Glutamatergic neuron (in vitro differentiated cells): ENCODE measurements around the gene TPSB2. TPM values are rescaled to one million over a fixed set of nuclear protein-coding genes. Genes with fewer than 3 reads are reported as not detected.
"Not testable (repeated sequence)": the region's sequence is repeated elsewhere in the genome, so short reads cannot be mapped to it uniquely, and the experiment has no call there.

Experiments
- DNase-seq: peaks from one replicate; pipeline ENCODE4 v3.0.0; 2022
- H3K27ac Mint-ChIP-seq: one replicate; pipeline ENCODE4 v1.8.0; 2020; ENCODE audit warnings: mild to moderate bottlenecking, mixed read lengths, inconsistent platforms; ENCODE audit not compliant: unreplicated experiment
- H3K27me3 Mint-ChIP-seq: one replicate; pipeline ENCODE4 v1.8.0; 2020; ENCODE audit warnings: mild to moderate bottlenecking, moderate library complexity, mixed read lengths, inconsistent platforms; ENCODE audit not compliant: unreplicated experiment
- H3K36me3 Mint-ChIP-seq: one replicate; pipeline ENCODE4 v1.8.0; 2020; ENCODE audit warnings: mild to moderate bottlenecking, mixed read lengths, inconsistent platforms; ENCODE audit not compliant: unreplicated experiment
- H3K4me1 Mint-ChIP-seq: one replicate; pipeline ENCODE4 v1.8.0; 2020; ENCODE audit warnings: mild to moderate bottlenecking, low read depth, mixed read lengths, inconsistent platforms; ENCODE audit not compliant: unreplicated experiment
- H3K4me3 Mint-ChIP-seq: one replicate; pipeline ENCODE4 v1.8.0; 2020; ENCODE audit warnings: mild to moderate bottlenecking, mixed read lengths, inconsistent platforms; ENCODE audit not compliant: unreplicated experiment
- H3K9me3 Mint-ChIP-seq: one replicate; pipeline ENCODE4 v1.8.0; 2020; ENCODE audit warnings: mild to moderate bottlenecking, moderate library complexity, mixed read lengths, inconsistent platforms; ENCODE audit not compliant: unreplicated experiment
- total RNA-seq: library from RNA; stranded (reverse); fragmentation: NEBNext Ultra II Directional; extraction: Animal tissue kit (Norgen Biotek cat#: 25700); gene quantifications from one replicate; pipeline ENCODE4 v1.2.1, GENCODE V29; 2021; ENCODE audit not compliant: unreplicated experiment
- TF ChIP-seq, protein P1 (sequence below): fragments of 200-600 bp; sonication (generic); IDR thresholded peaks from one replicate; pipeline ENCODE4 v1.5.0; 2021; ENCODE audit not compliant: partially characterized antibody, unreplicated experiment

The TPSB2 gene
- total RNA-seq, 1 donor from 2014 or later, result not detected

GRCh38 chr16:1271380-1271723 is 41.4 kb upstream of the TPSB2 start:
- DNase-seq, result no peak
- Mint-ChIP-seq H3K27ac (no peak overlapping the region), H3K4me3 (no peak overlapping the region), H3K4me1 (peaks cover 2% of the 10 kb centered on the region), H3K9me3 (peaks cover 12% of the 10 kb centered on the region), H3K27me3 (peaks cover 7% of the 10 kb centered on the region), H3K36me3 (no peaks in the 10 kb centered on the region)
- TF ChIP-seq, protein P1, sequence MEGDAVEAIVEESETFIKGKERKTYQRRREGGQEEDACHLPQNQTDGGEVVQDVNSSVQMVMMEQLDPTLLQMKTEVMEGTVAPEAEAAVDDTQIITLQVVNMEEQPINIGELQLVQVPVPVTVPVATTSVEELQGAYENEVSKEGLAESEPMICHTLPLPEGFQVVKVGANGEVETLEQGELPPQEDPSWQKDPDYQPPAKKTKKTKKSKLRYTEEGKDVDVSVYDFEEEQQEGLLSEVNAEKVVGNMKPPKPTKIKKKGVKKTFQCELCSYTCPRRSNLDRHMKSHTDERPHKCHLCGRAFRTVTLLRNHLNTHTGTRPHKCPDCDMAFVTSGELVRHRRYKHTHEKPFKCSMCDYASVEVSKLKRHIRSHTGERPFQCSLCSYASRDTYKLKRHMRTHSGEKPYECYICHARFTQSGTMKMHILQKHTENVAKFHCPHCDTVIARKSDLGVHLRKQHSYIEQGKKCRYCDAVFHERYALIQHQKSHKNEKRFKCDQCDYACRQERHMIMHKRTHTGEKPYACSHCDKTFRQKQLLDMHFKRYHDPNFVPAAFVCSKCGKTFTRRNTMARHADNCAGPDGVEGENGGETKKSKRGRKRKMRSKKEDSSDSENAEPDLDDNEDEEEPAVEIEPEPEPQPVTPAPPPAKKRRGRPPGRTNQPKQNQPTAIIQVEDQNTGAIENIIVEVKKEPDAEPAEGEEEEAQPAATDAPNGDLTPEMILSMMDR, result no peak

- H3K4me3 Mint-ChIP-seq, H3K9me3 Mint-ChIP-seq, H3K27ac Mint-ChIP-seq, H3K36me3 Mint-ChIP-seq, H3K4me1 Mint-ChIP-seq, H3K27me3 Mint-ChIP-seq, DNase-seq: not testable (repeated sequence)
Observed at GRCh38 chr16:1269418-1269817, 39.4 kb upstream of the TPSB2 start.

- peaks cover 5% of the 10 kb centered on the region for H3K9me3 Mint-ChIP-seq
- H3K27me3 Mint-ChIP-seq, result peaks cover 11% of the 10 kb centered on the region
- no peak for DNase-seq
- H3K4me1 Mint-ChIP-seq, result peaks cover 4% of the 10 kb centered on the region
- no peak overlapping the region for H3K4me3 Mint-ChIP-seq
- no peak overlapping the region for H3K27ac Mint-ChIP-seq
- H3K36me3 Mint-ChIP-seq, result no peaks in the 10 kb centered on the region
- TF ChIP-seq, protein P1, result no peak
Observed at GRCh38 chr16:1265826-1266225, 35.8 kb upstream of the TPSB2 start.

DNA sequence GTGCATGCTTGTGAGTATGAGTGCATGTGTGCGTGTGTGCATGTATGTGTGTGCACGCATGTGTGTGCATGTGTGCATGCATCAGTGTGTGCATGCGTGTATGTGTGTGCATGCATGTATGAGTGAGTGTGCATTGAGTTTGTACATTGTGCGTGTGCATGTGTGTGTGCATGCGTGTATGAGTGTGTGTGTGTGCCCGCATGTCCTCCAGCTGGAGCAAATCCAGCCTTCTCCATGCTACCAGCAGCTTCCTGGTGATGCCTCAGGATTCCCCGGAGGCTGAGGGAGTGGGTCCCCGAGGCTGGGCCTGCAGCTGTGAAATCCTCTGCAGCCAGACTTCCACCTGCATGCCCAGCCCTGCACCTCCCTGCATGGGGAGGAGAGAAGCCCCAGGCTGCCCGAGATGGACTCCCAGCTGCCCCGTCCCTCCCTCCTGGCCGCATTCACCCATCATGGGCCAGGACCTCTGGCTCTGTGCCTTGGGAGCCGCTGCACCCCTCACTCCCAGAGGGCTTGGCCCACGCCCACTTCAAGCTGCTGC is 35.2 kb upstream of the TPSB2 start:
- Mint-ChIP-seq H3K27me3 (peaks cover 14% of the 10 kb centered on the region), H3K4me3 (no peak overlapping the region), H3K4me1 (peaks cover 4% of the 10 kb centered on the region), H3K36me3 (no peaks in the 10 kb centered on the region), H3K9me3 (peaks cover 5% of the 10 kb centered on the region), H3K27ac (peak overlapping the region; percentile 22)
- TF ChIP-seq, protein P1, result no peak
- DNase-seq, result no peak

DNA sequence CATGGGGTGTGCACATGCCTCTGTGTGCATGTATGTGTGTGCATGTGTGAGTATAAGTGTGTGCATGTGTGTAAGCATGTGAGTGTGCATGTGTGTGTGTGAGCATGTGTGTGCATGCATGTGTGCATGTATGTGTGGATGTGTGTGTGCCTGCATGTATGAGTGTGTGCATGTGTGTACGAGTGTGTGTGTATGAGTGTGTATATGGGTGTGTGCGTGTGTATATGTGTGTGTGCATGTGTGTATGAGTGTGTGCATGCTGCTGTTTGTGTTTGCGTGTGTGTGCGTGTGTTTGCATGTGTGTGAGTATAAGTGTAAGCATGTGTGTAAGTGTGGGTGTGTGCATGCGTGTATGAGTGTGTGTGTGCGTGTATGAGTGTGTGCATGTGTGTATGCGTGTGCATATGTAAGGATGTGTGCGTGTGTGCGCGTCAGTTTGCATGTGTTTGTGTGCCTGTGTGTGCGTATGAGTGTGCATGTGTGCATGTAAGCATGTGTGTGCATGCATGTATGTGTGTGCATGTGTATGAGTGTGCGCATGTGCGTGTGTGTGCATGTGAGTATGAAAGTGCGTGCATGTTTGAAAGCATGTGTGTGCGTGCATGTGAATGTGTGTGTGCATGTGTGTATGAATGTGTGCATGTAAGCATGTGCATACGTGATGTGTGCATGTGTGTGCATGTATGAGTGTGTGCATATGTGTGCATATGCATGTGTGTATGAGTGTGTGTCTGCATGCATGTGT is 34.5 kb upstream of the TPSB2 start:
- no peak overlapping the region for H3K4me3 Mint-ChIP-seq
- DNase-seq, result no peak
- H3K27ac Mint-ChIP-seq, result peak overlapping the region; percentile 52

More for the DNA sequence above, 34.5 kb upstream of the TPSB2 start:
- peaks cover 14% of the 10 kb centered on the region for H3K27me3 Mint-ChIP-seq
- H3K9me3 Mint-ChIP-seq, result peaks cover 5% of the 10 kb centered on the region
- TF ChIP-seq, protein P1, result no peak
- H3K4me1 Mint-ChIP-seq, result peaks cover 4% of the 10 kb centered on the region
- H3K36me3 Mint-ChIP-seq, result no peaks in the 10 kb centered on the region
